H1 (cell line): Measurements from ENCODE around the gene ERP44. TPM values are rescaled to one million over a fixed set of nuclear protein-coding genes. Genes with fewer than 3 reads are reported as not detected.

Experiments used
- CTCF ChIA-PET: fragments of 300-600 bp; sonication (Branson Sonifier 250); formaldehyde crosslinking; loops from one replicate; lab custom pipeline; 2021; ENCODE audit not compliant: partially characterized antibody; lab: Charles Lee
- POLR2A ChIA-PET: fragments of 300-600 bp; sonication (Branson Sonifier 250); formaldehyde crosslinking; loops from one replicate; lab custom pipeline; 2021; ENCODE audit warnings: inconsistent platforms; ENCODE audit not compliant: partially characterized antibody; lab: Charles Lee
- DNase-seq, 2 experiments: peaks; one replicate each; pipeline versions ENCODE4 v3.0.0 to v3.0.0-alpha.2; 2010 to 2022; ENCODE audit warnings: low spot score in 2 of 2, low read depth in 1 of 2, mixed read lengths in 1 of 2
- FAIRE-seq: peaks from 2 replicates; lab custom pipeline; 2011; peaks lifted over from hg19 to GRCh38; lab: Jason Lieb, UNC
- H2AFZ ChIP-seq: 2 replicates; pipeline ENCODE4 v1.8.1; 2012; ENCODE audit warnings: low read length, inconsistent platforms
- H2AK5ac ChIP-seq: 2 replicates; pipeline ENCODE4 v1.6.1; 2013; ENCODE audit warnings: low read depth, low read length
- H2BK120ac ChIP-seq: replicated peaks from 2 replicates; pipeline ENCODE3; 2013; ENCODE audit warnings: low read depth, low read length, inconsistent platforms
- H2BK12ac ChIP-seq: 2 replicates; pipeline ENCODE4 v1.6.1; 2013; ENCODE audit warnings: low read depth, low read length
- H2BK15ac ChIP-seq: 2 replicates; pipeline ENCODE4 v1.6.1; 2013; ENCODE audit warnings: low read length
- H2BK20ac ChIP-seq: 2 replicates; pipeline ENCODE4 v1.6.1; 2013; ENCODE audit warnings: low read length
- H2BK5ac ChIP-seq: 2 replicates; pipeline ENCODE4 v1.6.1; 2013; ENCODE audit warnings: low read depth, low read length
- H3K14ac ChIP-seq: 2 replicates; pipeline ENCODE4 v1.6.1; 2013; ENCODE audit warnings: inconsistent platforms; ENCODE audit not compliant: insufficient read length
- H3K18ac ChIP-seq: 2 replicates; pipeline ENCODE4 v1.6.1; 2013; ENCODE audit warnings: low read length; ENCODE audit errors: extremely low read depth
- H3K23ac ChIP-seq: 2 replicates; pipeline ENCODE4 v1.6.1; 2013; ENCODE audit warnings: inconsistent platforms; ENCODE audit not compliant: insufficient read length
- H3K23me2 ChIP-seq: 2 replicates; pipeline ENCODE4 v1.6.1; 2013; ENCODE audit warnings: low read depth, low read length
- H3K27ac ChIP-seq: 2 replicates; pipeline ENCODE4 v1.6.1; 2011; ENCODE audit warnings: low read depth, low read length, inconsistent platforms
- H3K27me3 ChIP-seq, 4 experiments: replicated peaks in 1 of 4; 1 replicate in 1 of 4; 2 replicates in 3 of 4; pipeline versions ENCODE4 v1.6.1 to v1.8.1; 2011 to 2013; ENCODE audit warnings: low read length in 3 of 4, mild to moderate bottlenecking in 3 of 4, inconsistent platforms in 2 of 4, mixed read lengths in 2 of 4, moderate library complexity in 1 of 4; ENCODE audit not compliant: control insufficient read depth in 3 of 4, insufficient read depth in 3 of 4; ENCODE audit errors: extremely low read depth in 1 of 4
- H3K36me3 ChIP-seq, 4 experiments: 2 replicates each; pipeline versions ENCODE4 v1.6.1 to v1.8.1; 2011 to 2013; ENCODE audit warnings: mild to moderate bottlenecking in 4 of 4, low read length in 3 of 4, moderate library complexity in 2 of 4, control low read depth in 1 of 4, inconsistent platforms in 1 of 4; ENCODE audit not compliant: insufficient read depth in 4 of 4, control insufficient read depth in 2 of 4
- H3K4ac ChIP-seq: replicated peaks from 2 replicates; pipeline ENCODE3; 2013; ENCODE audit warnings: low read length, low read depth, mixed read lengths, inconsistent platforms; ENCODE audit not compliant: insufficient read length
- H3K4me1 ChIP-seq, 4 experiments: replicated peaks in 1 of 4; 1 replicate in 1 of 4; 2 replicates in 3 of 4; pipeline versions ENCODE4 v1.6.1 to v1.8.1; 2011 to 2013; ENCODE audit warnings: low read length in 3 of 4, inconsistent platforms in 2 of 4, mixed read lengths in 1 of 4; ENCODE audit not compliant: insufficient read depth in 4 of 4, control insufficient read depth in 3 of 4
- H3K4me2 ChIP-seq, 2 experiments: 2 replicates each; pipeline versions ENCODE4 v1.6.1 to v1.8.1; 2011 to 2013; ENCODE audit warnings: low read depth in 2 of 2, low read length in 2 of 2, control low read depth in 1 of 2, inconsistent platforms in 1 of 2, mild to moderate bottlenecking in 1 of 2; ENCODE audit not compliant: insufficient read depth in 1 of 2
- H3K4me3 ChIP-seq, 4 experiments: fragments of 200-600, 300-600 bp in 1 of 4; sonication (generic), shearing (Covaris generic), sonication (Bioruptor Twin) in 1 of 4; 2 replicates each; pipeline versions ENCODE4 v1.5.1 to v1.8.1; 2011 to 2016; ENCODE audit warnings: low read length in 4 of 4, low read depth in 3 of 4, control low read depth in 2 of 4, inconsistent platforms in 2 of 4, mild to moderate bottlenecking in 2 of 4, mixed read lengths in 1 of 4, moderate library complexity in 1 of 4; ENCODE audit not compliant: insufficient read depth in 2 of 4; ENCODE audit errors: extremely low read depth in 1 of 4
- H3K56ac ChIP-seq: replicated peaks from 2 replicates; pipeline ENCODE3; 2013; ENCODE audit warnings: low read depth, mild to moderate bottlenecking, mixed read lengths, low read length, inconsistent platforms; ENCODE audit not compliant: insufficient read length
- H3K79me1 ChIP-seq: 2 replicates; pipeline ENCODE4 v1.6.1; 2013; ENCODE audit warnings: low read depth, low read length, control low read depth
- H3K79me2 ChIP-seq, 2 experiments: 2 replicates each; pipeline versions ENCODE4 v1.6.1 to v1.8.1; 2012 to 2013; ENCODE audit warnings: low read length in 2 of 2, mild to moderate bottlenecking in 2 of 2, inconsistent platforms in 1 of 2; ENCODE audit not compliant: insufficient read depth in 2 of 2, control insufficient read depth in 1 of 2
- H3K9ac ChIP-seq, 4 experiments: replicated peaks in 1 of 4; 1 replicate in 1 of 4; 2 replicates in 3 of 4; pipeline versions ENCODE4 v1.6.1 to v1.8.1; 2011 to 2013; ENCODE audit warnings: low read depth in 3 of 4, low read length in 3 of 4, control low read depth in 2 of 4, mild to moderate bottlenecking in 2 of 4, moderate library complexity in 2 of 4, inconsistent platforms in 1 of 4; ENCODE audit errors: extremely low read depth in 1 of 4
- H3K9me3 ChIP-seq, 2 experiments: 2 replicates each; pipeline versions ENCODE4 v1.6.1 to v1.8.1; 2012 to 2013; ENCODE audit warnings: mild to moderate bottlenecking in 2 of 2, moderate library complexity in 2 of 2, control low read depth in 1 of 2, inconsistent platforms in 1 of 2, low read depth in 1 of 2, low read length in 1 of 2, mixed read lengths in 1 of 2; ENCODE audit not compliant: insufficient read depth in 2 of 2
- H4K20me1 ChIP-seq, 2 experiments: replicated peaks in 1 of 2; 2 replicates each; pipeline versions ENCODE3 to v1.8.1; 2011 to 2013; ENCODE audit warnings: inconsistent platforms in 2 of 2, low read length in 2 of 2, mild to moderate bottlenecking in 1 of 2; ENCODE audit not compliant: insufficient read depth in 2 of 2, control insufficient read depth in 1 of 2
- H4K5ac ChIP-seq: 2 replicates; pipeline ENCODE4 v1.6.1; 2013; ENCODE audit warnings: low read length, low read depth, mixed read lengths, inconsistent platforms; ENCODE audit not compliant: insufficient read length
- H4K8ac ChIP-seq: 2 replicates; pipeline ENCODE4 v1.8.0; 2013; ENCODE audit warnings: mild to moderate bottlenecking, moderate library complexity, low read length, inconsistent platforms; ENCODE audit not compliant: insufficient read depth; ENCODE audit errors: extremely low read depth
- H4K91ac ChIP-seq: replicated peaks from 2 replicates; pipeline ENCODE3; 2013; ENCODE audit warnings: low read length, mixed read lengths, inconsistent platforms; ENCODE audit not compliant: insufficient read length
- WGBS, 2 experiments: shearing (Covaris generic) in 1 of 2; methylation state at CpG; one replicate each; pipeline versions ENCODE4 v1.1.6 to v1.1.7; 2013 to 2015; ENCODE audit warnings: low lambda C conversion rate in 2 of 2, mixed read lengths in 2 of 2, inconsistent platforms in 1 of 2, low coverage in 1 of 2, missing lambda C conversion rate in 1 of 2; ENCODE audit not compliant: insufficient replicate concordance in 2 of 2, insufficient coverage in 1 of 2, insufficient read length in 1 of 2; ENCODE audit errors: extremely low coverage in 1 of 2, missing lambda C conversion rate in 1 of 2; 5-methylcytosine and 5-hydroxymethylcytosine counted together
- polyA plus RNA-seq, 7 experiments: library from polyadenylated mRNA; depleted of rRNA in 3 of 7; stranded (reverse) in 5 of 7; unstranded in 2 of 7; fragments of >200 nt in 5 of 7; fragments of 200-250 nt in 2 of 7; gene quantifications; 1 replicate in 5 of 7; 2 replicates in 1 of 7; 4 replicates in 1 of 7; pipeline versions ENCODE4 v1.2.1 to v1.2.3, GENCODE V29; 2011 to 2013; ENCODE audit warnings: missing spikeins in 2 of 7, mixed read lengths in 2 of 7
- total RNA-seq: library from RNA; stranded (reverse); fragmentation: NEBNext Ultra II Directional; extraction: Animal tissue kit (Norgen Biotek cat#: 25700); gene quantifications from 2 replicates; pipeline ENCODE4 v1.2.1, GENCODE V29; 2021

The ERP44 gene
- total and polyA plus RNA-seq, 2 of the 8 experiments (the other 6 are each of a cell fraction or from before 2014, with no cell fraction given): 5.7 to 15.6 TPM

- Histone ChIP-seq H3K27ac (no peak overlapping the region), H3K9me3 (peaks cover 2 to 5% of the 10 kb centered on the region in 2 experiments; a peak in 1 of 4 replicates), H3K4me1 (no peaks in the 10 kb centered on the region), H3K56ac (no peak overlapping the region), H2AFZ (no peak overlapping the region), H2BK15ac (no peak overlapping the region), H3K27me3 (no peaks in the 10 kb centered on the region), H4K91ac (no peak overlapping the region), H2AK5ac (no peak overlapping the region), H3K36me3 (peaks cover 0 to 6% (median 0%) of the 10 kb centered on the region in 4 experiments; a peak in 1 of 8 replicates), H3K23ac (no peak overlapping the region), H2BK5ac (no peak overlapping the region), H4K5ac (no peak overlapping the region), H4K20me1 (no peaks in the 10 kb centered on the region), H3K4me3 (no peak overlapping the region), H3K4me2 (no peak overlapping the region), H3K23me2 (no peaks in the 10 kb centered on the region), H2BK12ac (no peak overlapping the region), H2BK20ac (no peak overlapping the region), H2BK120ac (no peak overlapping the region), H3K79me1 (no peaks in the 10 kb centered on the region), H3K14ac (no peak overlapping the region), H3K18ac (no peak overlapping the region), H3K79me2 (no peaks in the 10 kb centered on the region), H3K9ac (no peak overlapping the region), H4K8ac (no peak overlapping the region), H3K4ac (no peak overlapping the region)
- CTCF ChIA-PET: no interaction called here
- 90% methylated on average over 1 of the region's 1 CpG; no CpG with 5 or more reads in 1 of the 2 experiments for whole genome bisulfite sequencing, 2 experiments
- POLR2A ChIA-PET: no interaction called here
- no peak for DNase-seq
- no peak for FAIRE-seq
Observed at GRCh38 chr9:100038472-100038871, 60.3 kb downstream of the ERP44 start.
